ENCODE results near the gene NPFFR2. TPM values are rescaled to one million over a fixed set of nuclear protein-coding genes. Genes with fewer than 3 reads are reported as not detected.

Gene NPFFR2
- total RNA-seq (2022; extraction: Qiagen RNA extraction; ENCODE audit: low read depth) = not detected in 5 replicates

GRCh38 chr4:72031868-72032608 lies at the start of gene NPFFR2:
Gene NPFFR2, plus strand, starts transcription at chr4:72032000. Its CDS starts 96,592 bp downstream, at chr4:72128592.

Other genes starting within 250 kb of the NPFFR2 start
- not detected in 5 replicates for gene GC, start 247.9 kb upstream of the NPFFR2 start, total RNA-seq (2022; extraction: Qiagen RNA extraction; ENCODE audit: low read depth)